ENCODE measurements around the gene MED17.

GRCh38 chr11:93734427-93735222 is 49.5 kb upstream of the MED17 start:
- no peak; the same call in none of the 2 replicates for TF ChIP-seq POLR2A (IDR thresholded peaks at IDR 0.05; ENCODE audit: low read depth, low read length)
- peak; percentile 76 for TF ChIP-seq POLR2AphosphoS5 (IDR thresholded peaks at IDR 0.05; ENCODE audit: low read depth, low read length)
- TF ChIP-seq TAF1 (IDR thresholded peaks at IDR 0.05; ENCODE audit: borderline replicate concordance, low read depth, low read length), result no peak
